PC-9 (cell line): ENCODE measurements around the gene PIM1. TPM values are rescaled to one million over a fixed set of nuclear protein-coding genes. Genes with fewer than 3 reads are reported as not detected.
"Not testable (repeated sequence)": the region's sequence is repeated elsewhere in the genome, so short reads cannot be mapped to it uniquely, and the experiment has no call there.

ENCODE experiments used
- BruUV-seq: library from RNA; stranded (reverse); fragments of 400-500 nt; replicated peaks from 2 replicates; lab custom pipeline; 2021; lab: Mats Ljungman, UMichigan
- CTCF ChIA-PET: fragments of 300-600 bp; sonication (Branson Sonifier 250); formaldehyde crosslinking; loops from one replicate; lab custom pipeline; 2022; ENCODE audit warnings: antibody characterized with exemption; lab: Charles Lee
- POLR2A ChIA-PET: fragments of 300-600 bp; sonication (Branson Sonifier 250); formaldehyde crosslinking; loops from one replicate; lab custom pipeline; 2022; ENCODE audit warnings: antibody characterized with exemption; ENCODE audit not compliant: unreplicated experiment; lab: Charles Lee
- DNase-seq, 2 experiments: peaks; one replicate each; pipeline versions ENCODE4 v3.0.0 to v3.0.0-alpha.2; 2015 to 2022; ENCODE audit warnings: mixed read lengths in 1 of 2
- H2AFZ ChIP-seq: fragments of 200-600 bp; sonication (generic); 2 replicates; pipeline ENCODE4 v1.8.1; 2017; ENCODE audit warnings: antibody characterized with exemption
- H3F3A ChIP-seq: fragments of 200-600 bp; sonication (generic); 2 replicates; pipeline ENCODE4 v1.8.1; 2017; ENCODE audit warnings: antibody characterized with exemption, mild to moderate bottlenecking, low read depth; ENCODE audit not compliant: insufficient read depth
- H3K27ac ChIP-seq: fragments of 200-600 bp; sonication (generic); 2 replicates; pipeline ENCODE4 v1.6.1; 2016; ENCODE audit warnings: mixed run types
- H3K27me3 ChIP-seq: fragments of 200-600 bp; sonication (generic); 2 replicates; pipeline ENCODE4 v1.6.1; 2016; ENCODE audit warnings: low read depth, mixed run types; ENCODE audit not compliant: insufficient read depth
- H3K36me3 ChIP-seq: fragments of 200-600 bp; sonication (generic); 2 replicates; pipeline ENCODE4 v1.6.1; 2016; ENCODE audit warnings: low read depth, mixed run types
- H3K4me1 ChIP-seq: fragments of 200-600 bp; sonication (generic); replicated peaks from 2 replicates; pipeline ENCODE4 v1.6.1; 2016; ENCODE audit warnings: mixed run types; ENCODE audit not compliant: insufficient read depth
- H3K4me2 ChIP-seq: fragments of 200-600 bp; sonication (generic); 2 replicates; pipeline ENCODE4 v1.6.1; 2017; ENCODE audit warnings: mixed run types
- H3K4me3 ChIP-seq: fragments of 200-600 bp; sonication (generic); 2 replicates; pipeline ENCODE4 v1.6.1; 2016; ENCODE audit warnings: mixed run types
- H3K79me2 ChIP-seq: fragments of 200-600 bp; sonication (generic); 2 replicates; pipeline ENCODE4 v1.6.1; 2017; ENCODE audit warnings: low read depth, mixed run types
- H3K9me2 ChIP-seq: fragments of 200-600 bp; sonication (generic); 2 replicates; pipeline ENCODE4 v1.8.1; 2017; ENCODE audit warnings: mild to moderate bottlenecking; ENCODE audit not compliant: insufficient read depth
- H3K9me3 ChIP-seq: fragments of 200-600 bp; sonication (generic); 2 replicates; pipeline ENCODE4 v1.8.1; 2016; ENCODE audit warnings: low read depth; ENCODE audit not compliant: insufficient read depth
- H4K20me1 ChIP-seq: fragments of 200-600 bp; sonication (generic); 2 replicates; pipeline ENCODE4 v1.8.1; 2017; ENCODE audit not compliant: insufficient read depth
- EZH2 ChIP-seq: fragments of 200-600 bp; sonication (generic); IDR thresholded peaks from 2 replicates; pipeline ENCODE4 v1.8.0; 2017; ENCODE audit warnings: antibody characterized with exemption, low read depth
- intact Hi-C: fragments of 100-400 bp; cut with micrococcal nuclease; formaldehyde crosslinking; loops from one replicate; pipeline ENCODE4 v1.10.0; 2022; ENCODE audit not compliant: unreplicated experiment
- total RNA-seq: library from RNA; stranded (reverse); gene quantifications from 2 replicates; pipeline ENCODE4 v1.2.3, GENCODE V29; 2021
- TF ChIP-seq, protein P1 (sequence below): fragments of 200-600 bp; sonication (generic); conservative IDR thresholded peaks from 2 replicates; pipeline ENCODE4 v1.6.1; 2017; ENCODE audit warnings: mixed run types, antibody characterized with exemption, mild to moderate bottlenecking, moderate library complexity

Gene PIM1
- total RNA-seq, 1 experiment from 2014 or later = 51.0 TPM

DNA sequence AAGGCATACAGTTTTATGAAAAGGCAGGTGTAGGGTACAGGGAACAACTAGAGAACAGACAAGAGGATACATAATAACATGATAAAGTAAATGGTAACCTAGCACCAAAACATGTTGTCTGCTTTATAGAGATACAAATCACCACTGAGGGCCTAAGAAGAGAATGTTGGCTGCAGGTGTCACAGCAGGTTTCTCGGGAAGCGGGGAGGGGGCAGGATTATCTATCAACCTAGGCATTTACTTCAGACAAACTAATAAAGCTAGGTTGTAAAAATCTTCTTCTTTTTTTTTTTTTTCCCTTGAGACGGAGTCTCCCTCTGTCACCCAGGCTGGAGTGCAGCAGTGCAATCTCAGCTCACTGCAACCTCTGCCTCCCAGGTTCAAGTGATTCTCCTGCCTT is 22.7 kb downstream of the PIM1 start:
- no peak overlapping the region for H3K4me2 ChIP-seq
- no TSS peak for BruUV-seq

GRCh38 chr6:37194886-37195285 is 24.9 kb downstream of the PIM1 start:
- H3K4me2 ChIP-seq, DNase-seq, H3K4me1 ChIP-seq, H2AFZ ChIP-seq, H3K36me3 ChIP-seq, CTCF ChIA-PET, BruUV-seq, H3K9me3 ChIP-seq, H3K79me2 ChIP-seq, H3K9me2 ChIP-seq, H4K20me1 ChIP-seq, H3K27ac ChIP-seq, H3K27me3 ChIP-seq, H3K4me3 ChIP-seq, intact Hi-C loops: not testable (repeated sequence)
- H3F3A ChIP-seq = peaks cover 11% of the 10 kb centered on the region
- POLR2A ChIA-PET = interaction anchor here (0.6 kb wide), 1 partner anchor 176 kb away, joined by 14 read pairs; no protein-coding TSS in a partner anchor

More for the DNA sequence above, 22.7 kb downstream of the PIM1 start:
- POLR2A ChIA-PET = interaction anchor here (0.7 to 0.8 kb wide), 2 partner anchors 994 to 1286 kb away, joined by 8 to 17 read pairs; no protein-coding TSS in a partner anchor
- H3K9me3 ChIP-seq = no peaks in the 10 kb centered on the region
- H3K27ac ChIP-seq = no peak overlapping the region
- no peaks in the 10 kb centered on the region for H3K79me2 ChIP-seq
- H3K9me2 ChIP-seq = no peaks in the 10 kb centered on the region
- H2AFZ ChIP-seq = no peak overlapping the region
- CTCF ChIA-PET = no interaction called here
- H3K4me1 ChIP-seq = peaks cover 8% of the 10 kb centered on the region; the same call in 1 of the 2 replicates
- DNase-seq = no peak
- H3F3A ChIP-seq = peaks cover 19% of the 10 kb centered on the region
- no peaks in the 10 kb centered on the region for H3K36me3 ChIP-seq
- TF ChIP-seq, protein P1, sequence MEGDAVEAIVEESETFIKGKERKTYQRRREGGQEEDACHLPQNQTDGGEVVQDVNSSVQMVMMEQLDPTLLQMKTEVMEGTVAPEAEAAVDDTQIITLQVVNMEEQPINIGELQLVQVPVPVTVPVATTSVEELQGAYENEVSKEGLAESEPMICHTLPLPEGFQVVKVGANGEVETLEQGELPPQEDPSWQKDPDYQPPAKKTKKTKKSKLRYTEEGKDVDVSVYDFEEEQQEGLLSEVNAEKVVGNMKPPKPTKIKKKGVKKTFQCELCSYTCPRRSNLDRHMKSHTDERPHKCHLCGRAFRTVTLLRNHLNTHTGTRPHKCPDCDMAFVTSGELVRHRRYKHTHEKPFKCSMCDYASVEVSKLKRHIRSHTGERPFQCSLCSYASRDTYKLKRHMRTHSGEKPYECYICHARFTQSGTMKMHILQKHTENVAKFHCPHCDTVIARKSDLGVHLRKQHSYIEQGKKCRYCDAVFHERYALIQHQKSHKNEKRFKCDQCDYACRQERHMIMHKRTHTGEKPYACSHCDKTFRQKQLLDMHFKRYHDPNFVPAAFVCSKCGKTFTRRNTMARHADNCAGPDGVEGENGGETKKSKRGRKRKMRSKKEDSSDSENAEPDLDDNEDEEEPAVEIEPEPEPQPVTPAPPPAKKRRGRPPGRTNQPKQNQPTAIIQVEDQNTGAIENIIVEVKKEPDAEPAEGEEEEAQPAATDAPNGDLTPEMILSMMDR = no peak
- TF ChIP-seq EZH2 = no peak
- no peaks in the 10 kb centered on the region for H3K27me3 ChIP-seq
- no peak overlapping the region for H3K4me3 ChIP-seq
- intact Hi-C loops = no loop called here
- H4K20me1 ChIP-seq = no peaks in the 10 kb centered on the region

GRCh38 chr6:37196451-37196850 is 26.5 kb downstream of the PIM1 start:
- H3K9me2 ChIP-seq, H3K27ac ChIP-seq, H3K4me2 ChIP-seq, BruUV-seq, H3K4me1 ChIP-seq, H3K4me3 ChIP-seq, CTCF ChIA-PET, DNase-seq, H3K27me3 ChIP-seq, H3F3A ChIP-seq, H2AFZ ChIP-seq, H3K36me3 ChIP-seq, H3K79me2 ChIP-seq, POLR2A ChIA-PET, H3K9me3 ChIP-seq, H4K20me1 ChIP-seq, intact Hi-C loops: not testable (repeated sequence)

- BruUV-seq = no TSS peak
- H4K20me1 ChIP-seq = no peaks in the 10 kb centered on the region
- TF ChIP-seq EZH2 = no peak
- TF ChIP-seq, protein P1 = no peak
- H3K36me3 ChIP-seq = no peaks in the 10 kb centered on the region
- H3K79me2 ChIP-seq = no peaks in the 10 kb centered on the region
- peaks cover 37% of the 10 kb centered on the region for H3K4me1 ChIP-seq
- intact Hi-C loops = loop anchor here (10.0 kb wide), 1 partner anchor 315 kb away; the partner anchor contains the start of gene C6orf89
- peaks cover 21% of the 10 kb centered on the region; the same call in 1 of the 2 replicates for H3F3A ChIP-seq
- H3K27me3 ChIP-seq = no peaks in the 10 kb centered on the region
- ChIA-PET POLR2A (no interaction called here), CTCF (interaction anchor here (0.6 kb wide), 1 partner anchor 28 kb away, joined by 10 read pairs; no protein-coding TSS in a partner anchor)
- no peak overlapping the region for H3K4me2 ChIP-seq
- H3K27ac ChIP-seq = no peak overlapping the region
- no peak for DNase-seq
- H3K9me3 ChIP-seq = no peaks in the 10 kb centered on the region
- H3K9me2 ChIP-seq = no peaks in the 10 kb centered on the region
- H3K4me3 ChIP-seq = no peak overlapping the region
- H2AFZ ChIP-seq = no peak overlapping the region
These were observed 30.1 kb downstream of the PIM1 start for GRCh38 chr6:37200085-37200484.
